GM23338 (cell line): ENCODE results near the gene PRKD1. TPM values are rescaled to one million over a fixed set of nuclear protein-coding genes. Genes with fewer than 3 reads are reported as not detected.
A peak's percentile ranks its signal among the peaks of the same experiment; 100 is the strongest.

ENCODE experiments used
- ATAC-seq: fragments of 200-7000 bp; cut with Tn5 transposase; 3 replicates; pipeline ENCODE4 v1.9.1; 2020
- DNase-seq: peaks from one replicate; pipeline ENCODE4 v3.0.0-alpha.2; 2015; ENCODE audit warnings: low spot score
- H2AFZ ChIP-seq: fragments of 200-600 bp; sonication (generic); 2 replicates; pipeline ENCODE4 v1.8.0; 2016; ENCODE audit warnings: antibody characterized with exemption, mild to moderate bottlenecking, moderate library complexity
- H3F3A ChIP-seq: fragments of 200-600 bp; sonication (generic); replicated peaks from 2 replicates; pipeline ENCODE4 v1.8.0; 2017; ENCODE audit warnings: antibody characterized with exemption, mixed run types, low read depth
- H3K27ac ChIP-seq: fragments of 200-600 bp; sonication (generic); 2 replicates; pipeline ENCODE4 v1.6.1; 2016; ENCODE audit warnings: low read depth
- H3K27me3 ChIP-seq: fragments of 200-600 bp; sonication (generic); 2 replicates; pipeline ENCODE4 v1.8.0; 2016; ENCODE audit warnings: mild to moderate bottlenecking, mixed run types, moderate library complexity; ENCODE audit not compliant: insufficient read depth
- H3K36me3 ChIP-seq: fragments of 200-600 bp; sonication (generic); 2 replicates; pipeline ENCODE4 v1.8.0; 2016; ENCODE audit warnings: mild to moderate bottlenecking; ENCODE audit not compliant: insufficient read depth
- H3K4me1 ChIP-seq: fragments of 200-600 bp; sonication (generic); 2 replicates; pipeline ENCODE4 v1.8.0; 2016; ENCODE audit warnings: mild to moderate bottlenecking, moderate library complexity; ENCODE audit not compliant: insufficient read depth
- H3K4me2 ChIP-seq: fragments of 200-600 bp; sonication (generic); 2 replicates; pipeline ENCODE4 v1.7.1; 2017; ENCODE audit warnings: mixed run types
- H3K4me3 ChIP-seq: fragments of 200-600 bp; sonication (generic); 2 replicates; pipeline ENCODE4 v1.6.1; 2016; ENCODE audit warnings: mixed run types
- H3K79me2 ChIP-seq: fragments of 200-600 bp; sonication (generic); replicated peaks from 2 replicates; pipeline ENCODE4 v1.8.0; 2017; ENCODE audit warnings: mild to moderate bottlenecking; ENCODE audit not compliant: insufficient read depth
- H3K9me2 ChIP-seq: fragments of 200-600 bp; sonication (generic); 2 replicates; pipeline ENCODE4 v1.8.0; 2017; ENCODE audit not compliant: insufficient read depth
- H4K20me1 ChIP-seq: fragments of 200-600 bp; sonication (generic); replicated peaks from 2 replicates; pipeline ENCODE4 v1.8.0; 2017; ENCODE audit warnings: mild to moderate bottlenecking; ENCODE audit not compliant: insufficient read depth
- H3K27ac Mint-ChIP-seq: 2 replicates; pipeline ENCODE4 v1.8.0; 2020; ENCODE audit warnings: inconsistent platforms, mild to moderate bottlenecking, moderate library complexity, mixed read lengths
- H3K27me3 Mint-ChIP-seq: 3 replicates; pipeline ENCODE4 v1.8.0; 2022; ENCODE audit warnings: low read depth, mild to moderate bottlenecking, moderate library complexity, mixed read lengths, inconsistent platforms; ENCODE audit not compliant: insufficient read depth, poor library complexity
- H3K36me3 Mint-ChIP-seq: 3 replicates; pipeline ENCODE4 v1.8.0; 2021; ENCODE audit warnings: low read depth, mild to moderate bottlenecking, inconsistent platforms, moderate library complexity, mixed read lengths
- H3K4me1 Mint-ChIP-seq: 3 replicates; pipeline ENCODE4 v1.8.0; 2020; ENCODE audit warnings: mild to moderate bottlenecking, inconsistent platforms, mixed read lengths
- H3K4me3 Mint-ChIP-seq: 3 replicates; pipeline ENCODE4 v1.8.0; 2021; ENCODE audit warnings: moderate library complexity, mild to moderate bottlenecking, inconsistent platforms, mixed read lengths
- H3K9me3 Mint-ChIP-seq: 3 replicates; pipeline ENCODE4 v1.8.0; 2020; ENCODE audit warnings: moderate library complexity, mild to moderate bottlenecking, inconsistent platforms, mixed read lengths
- CREB1 ChIP-seq: fragments of 250-450 bp; sonication (Bioruptor Pico); IDR thresholded peaks from 2 replicates; pipeline ENCODE4 v1.5.0; 2020; ENCODE audit warnings: low read depth, mild to moderate bottlenecking, moderate library complexity
- EZH2 ChIP-seq: fragments of 200-600 bp; sonication (generic); IDR thresholded peaks from one replicate; pipeline ENCODE4 v1.8.0; 2017; ENCODE audit warnings: antibody characterized with exemption, mild to moderate bottlenecking, low read depth; ENCODE audit not compliant: unreplicated experiment
- EZH2phosphoT487 ChIP-seq: fragments of 200-600 bp; sonication (generic); IDR thresholded peaks from one replicate; pipeline ENCODE4 v1.8.1; 2018; ENCODE audit warnings: antibody characterized with exemption; ENCODE audit not compliant: unreplicated experiment
- JUNB ChIP-seq: IDR thresholded peaks from one replicate; pipeline ENCODE4 v1.6.1; 2016; ENCODE audit warnings: antibody characterized with exemption; ENCODE audit not compliant: unreplicated experiment
- NANOG ChIP-seq: IDR thresholded peaks from 2 replicates; pipeline ENCODE4 v1.6.1; 2016; ENCODE audit warnings: antibody characterized with exemption, borderline replicate concordance
- POLR2AphosphoS5 ChIP-seq: IDR thresholded peaks from 2 replicates; pipeline ENCODE4 v1.6.1; 2016; ENCODE audit warnings: antibody characterized with exemption, low read depth
- REST ChIP-seq: IDR thresholded peaks from one replicate; pipeline ENCODE4 v1.6.1; 2018; ENCODE audit warnings: antibody characterized with exemption; ENCODE audit not compliant: unreplicated experiment
- STAT1 ChIP-seq: IDR thresholded peaks from one replicate; pipeline ENCODE4 v1.6.1; 2016; ENCODE audit warnings: antibody characterized with exemption; ENCODE audit not compliant: unreplicated experiment
- ZNF114 ChIP-seq: fragments of 250-450 bp; sonication (Bioruptor Pico); IDR thresholded peaks from 2 replicates; pipeline ENCODE4 v1.5.0; 2020; ENCODE audit warnings: mild to moderate bottlenecking, moderate library complexity
- ZNF331 ChIP-seq: fragments of 250-450 bp; sonication (Bioruptor Pico); IDR thresholded peaks from 2 replicates; pipeline ENCODE4 v1.5.0; 2020; ENCODE audit warnings: low read depth, mild to moderate bottlenecking, moderate library complexity
- polyA plus RNA-seq: library from polyadenylated mRNA; unstranded; fragments of >200 nt; fragmentation: Nextera tagmentation; extraction: Ambion mirVana; gene quantifications from 2 replicates; pipeline ENCODE4 v1.2.1, GENCODE V29; 2016
- total RNA-seq: library from RNA; depleted of rRNA; stranded (reverse); fragments of >200 nt; shearing (Covaris generic); gene quantifications from 2 replicates; pipeline ENCODE4 v1.2.3, GENCODE V29; 2014
- TF ChIP-seq, protein P1 (sequence below): IDR thresholded peaks from 2 replicates; pipeline ENCODE4 v1.6.1; 2016; ENCODE audit warnings: antibody characterized with exemption
- TF ChIP-seq, protein P2 (sequence below), 2 experiments: fragments of 200-600 bp in 1 of 2; sonication (generic) in 1 of 2; conservative IDR thresholded peaks; 2 replicates each; pipeline versions ENCODE4 v1.5.1 to v1.6.1; 2016 to 2017; ENCODE audit warnings: antibody characterized with exemption in 2 of 2, low read depth in 2 of 2, mild to moderate bottlenecking in 2 of 2, moderate library complexity in 1 of 2
- TF ChIP-seq, protein P3 (sequence below): fragments of 250-450 bp; sonication (Bioruptor Pico); IDR thresholded peaks from 2 replicates; pipeline ENCODE4 v1.5.0; 2020; ENCODE audit warnings: mild to moderate bottlenecking, moderate library complexity

Gene PRKD1
- total and polyA plus RNA-seq, 2 experiments from 2014 or later = 3.1 to 9.7 TPM

GRCh38 chr14:29721586-29721985 lies 206.1 kb downstream of the PRKD1 start:
- Histone ChIP-seq H3K4me2 (0 out of 2 replicates have a peak overlapping the region, but pooled peaks have one; percentile 8), H3K27ac (no peak overlapping the region), H3K4me1 (peaks cover 13% of the 10 kb centered on the region; the same call in 1 of the 2 replicates), H3K27me3 (no peaks in the 10 kb centered on the region), H3K36me3 (no peaks in the 10 kb centered on the region), H3K79me2 (no peaks in the 10 kb centered on the region), H3K4me3 (no peak overlapping the region), H2AFZ (no peak overlapping the region), H4K20me1 (no peaks in the 10 kb centered on the region), H3K9me2 (no peaks in the 10 kb centered on the region), H3F3A (no peaks in the 10 kb centered on the region)
- peaks cover 2% of the 10 kb centered on the region for H3K27me3 Mint-ChIP-seq
- no peak for DNase-seq
- peak overlapping the region; percentile 53; the same call in 1 of the 2 replicates for H3K27ac Mint-ChIP-seq
- ATAC-seq = no peak
- no peak overlapping the region for H3K4me3 Mint-ChIP-seq
- H3K36me3 Mint-ChIP-seq = no peaks in the 10 kb centered on the region
- no peaks in the 10 kb centered on the region for H3K9me3 Mint-ChIP-seq
- H3K4me1 Mint-ChIP-seq = peaks cover 37% of the 10 kb centered on the region
- TF ChIP-seq ZNF331 (CRISPR knock-in tag) = no peak
- no peak for TF ChIP-seq EZH2
- no peak for TF ChIP-seq NANOG
- TF ChIP-seq, protein P1, sequence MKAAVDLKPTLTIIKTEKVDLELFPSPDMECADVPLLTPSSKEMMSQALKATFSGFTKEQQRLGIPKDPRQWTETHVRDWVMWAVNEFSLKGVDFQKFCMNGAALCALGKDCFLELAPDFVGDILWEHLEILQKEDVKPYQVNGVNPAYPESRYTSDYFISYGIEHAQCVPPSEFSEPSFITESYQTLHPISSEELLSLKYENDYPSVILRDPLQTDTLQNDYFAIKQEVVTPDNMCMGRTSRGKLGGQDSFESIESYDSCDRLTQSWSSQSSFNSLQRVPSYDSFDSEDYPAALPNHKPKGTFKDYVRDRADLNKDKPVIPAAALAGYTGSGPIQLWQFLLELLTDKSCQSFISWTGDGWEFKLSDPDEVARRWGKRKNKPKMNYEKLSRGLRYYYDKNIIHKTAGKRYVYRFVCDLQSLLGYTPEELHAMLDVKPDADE = no peak
- TF ChIP-seq, protein P2, sequence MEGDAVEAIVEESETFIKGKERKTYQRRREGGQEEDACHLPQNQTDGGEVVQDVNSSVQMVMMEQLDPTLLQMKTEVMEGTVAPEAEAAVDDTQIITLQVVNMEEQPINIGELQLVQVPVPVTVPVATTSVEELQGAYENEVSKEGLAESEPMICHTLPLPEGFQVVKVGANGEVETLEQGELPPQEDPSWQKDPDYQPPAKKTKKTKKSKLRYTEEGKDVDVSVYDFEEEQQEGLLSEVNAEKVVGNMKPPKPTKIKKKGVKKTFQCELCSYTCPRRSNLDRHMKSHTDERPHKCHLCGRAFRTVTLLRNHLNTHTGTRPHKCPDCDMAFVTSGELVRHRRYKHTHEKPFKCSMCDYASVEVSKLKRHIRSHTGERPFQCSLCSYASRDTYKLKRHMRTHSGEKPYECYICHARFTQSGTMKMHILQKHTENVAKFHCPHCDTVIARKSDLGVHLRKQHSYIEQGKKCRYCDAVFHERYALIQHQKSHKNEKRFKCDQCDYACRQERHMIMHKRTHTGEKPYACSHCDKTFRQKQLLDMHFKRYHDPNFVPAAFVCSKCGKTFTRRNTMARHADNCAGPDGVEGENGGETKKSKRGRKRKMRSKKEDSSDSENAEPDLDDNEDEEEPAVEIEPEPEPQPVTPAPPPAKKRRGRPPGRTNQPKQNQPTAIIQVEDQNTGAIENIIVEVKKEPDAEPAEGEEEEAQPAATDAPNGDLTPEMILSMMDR (conservative IDR thresholded peaks at IDR 0.05; ENCODE audit: low read depth in 2 of 2) = no peak
- TF ChIP-seq POLR2AphosphoS5 = no peak
- TF ChIP-seq STAT1 = no peak
- no peak for TF ChIP-seq ZNF114 (CRISPR knock-in tag)
- TF ChIP-seq CREB1 (CRISPR knock-in tag) = no peak
- TF ChIP-seq JUNB = no peak
- TF ChIP-seq, protein P3, sequence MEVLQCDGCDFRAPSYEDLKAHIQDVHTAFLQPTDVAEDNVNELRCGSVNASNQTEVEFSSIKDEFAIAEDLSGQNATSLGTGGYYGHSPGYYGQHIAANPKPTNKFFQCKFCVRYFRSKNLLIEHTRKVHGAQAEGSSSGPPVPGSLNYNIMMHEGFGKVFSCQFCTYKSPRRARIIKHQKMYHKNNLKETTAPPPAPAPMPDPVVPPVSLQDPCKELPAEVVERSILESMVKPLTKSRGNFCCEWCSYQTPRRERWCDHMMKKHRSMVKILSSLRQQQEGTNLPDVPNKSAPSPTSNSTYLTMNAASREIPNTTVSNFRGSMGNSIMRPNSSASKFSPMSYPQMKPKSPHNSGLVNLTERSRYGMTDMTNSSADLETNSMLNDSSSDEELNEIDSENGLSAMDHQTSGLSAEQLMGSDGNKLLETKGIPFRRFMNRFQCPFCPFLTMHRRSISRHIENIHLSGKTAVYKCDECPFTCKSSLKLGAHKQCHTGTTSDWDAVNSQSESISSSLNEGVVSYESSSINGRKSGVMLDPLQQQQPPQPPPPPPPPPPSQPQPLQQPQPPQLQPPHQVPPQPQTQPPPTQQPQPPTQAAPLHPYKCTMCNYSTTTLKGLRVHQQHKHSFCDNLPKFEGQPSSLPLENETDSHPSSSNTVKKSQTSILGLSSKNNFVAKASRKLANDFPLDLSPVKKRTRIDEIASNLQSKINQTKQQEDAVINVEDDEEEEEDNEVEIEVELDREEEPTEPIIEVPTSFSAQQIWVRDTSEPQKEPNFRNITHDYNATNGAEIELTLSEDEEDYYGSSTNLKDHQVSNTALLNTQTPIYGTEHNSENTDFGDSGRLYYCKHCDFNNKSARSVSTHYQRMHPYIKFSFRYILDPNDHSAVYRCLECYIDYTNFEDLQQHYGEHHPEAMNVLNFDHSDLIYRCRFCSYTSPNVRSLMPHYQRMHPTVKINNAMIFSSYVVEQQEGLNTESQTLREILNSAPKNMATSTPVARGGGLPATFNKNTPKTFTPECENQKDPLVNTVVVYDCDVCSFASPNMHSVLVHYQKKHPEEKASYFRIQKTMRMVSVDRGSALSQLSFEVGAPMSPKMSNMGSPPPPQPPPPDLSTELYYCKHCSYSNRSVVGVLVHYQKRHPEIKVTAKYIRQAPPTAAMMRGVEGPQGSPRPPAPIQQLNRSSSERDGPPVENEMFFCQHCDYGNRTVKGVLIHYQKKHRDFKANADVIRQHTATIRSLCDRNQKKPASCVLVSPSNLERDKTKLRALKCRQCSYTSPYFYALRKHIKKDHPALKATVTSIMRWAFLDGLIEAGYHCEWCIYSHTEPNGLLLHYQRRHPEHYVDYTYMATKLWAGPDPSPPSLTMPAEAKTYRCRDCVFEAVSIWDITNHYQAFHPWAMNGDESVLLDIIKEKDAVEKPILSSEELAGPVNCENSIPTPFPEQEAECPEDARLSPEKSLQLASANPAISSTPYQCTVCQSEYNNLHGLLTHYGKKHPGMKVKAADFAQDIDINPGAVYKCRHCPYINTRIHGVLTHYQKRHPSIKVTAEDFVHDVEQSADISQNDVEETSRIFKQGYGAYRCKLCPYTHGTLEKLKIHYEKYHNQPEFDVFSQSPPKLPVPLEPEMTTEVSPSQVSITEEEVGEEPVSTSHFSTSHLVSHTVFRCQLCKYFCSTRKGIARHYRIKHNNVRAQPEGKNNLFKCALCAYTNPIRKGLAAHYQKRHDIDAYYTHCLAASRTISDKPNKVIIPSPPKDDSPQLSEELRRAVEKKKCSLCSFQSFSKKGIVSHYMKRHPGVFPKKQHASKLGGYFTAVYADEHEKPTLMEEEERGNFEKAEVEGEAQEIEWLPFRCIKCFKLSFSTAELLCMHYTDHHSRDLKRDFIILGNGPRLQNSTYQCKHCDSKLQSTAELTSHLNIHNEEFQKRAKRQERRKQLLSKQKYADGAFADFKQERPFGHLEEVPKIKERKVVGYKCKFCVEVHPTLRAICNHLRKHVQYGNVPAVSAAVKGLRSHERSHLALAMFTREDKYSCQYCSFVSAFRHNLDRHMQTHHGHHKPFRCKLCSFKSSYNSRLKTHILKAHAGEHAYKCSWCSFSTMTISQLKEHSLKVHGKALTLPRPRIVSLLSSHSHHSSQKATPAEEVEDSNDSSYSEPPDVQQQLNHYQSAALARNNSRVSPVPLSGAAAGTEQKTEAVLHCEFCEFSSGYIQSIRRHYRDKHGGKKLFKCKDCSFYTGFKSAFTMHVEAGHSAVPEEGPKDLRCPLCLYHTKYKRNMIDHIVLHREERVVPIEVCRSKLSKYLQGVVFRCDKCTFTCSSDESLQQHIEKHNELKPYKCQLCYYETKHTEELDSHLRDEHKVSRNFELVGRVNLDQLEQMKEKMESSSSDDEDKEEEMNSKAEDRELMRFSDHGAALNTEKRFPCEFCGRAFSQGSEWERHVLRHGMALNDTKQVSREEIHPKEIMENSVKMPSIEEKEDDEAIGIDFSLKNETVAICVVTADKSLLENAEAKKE = no peak
- TF ChIP-seq REST = no peak
- TF ChIP-seq EZH2phosphoT487 = no peak
